ENCODE data around the gene MLX. TPM values are rescaled to one million over a fixed set of nuclear protein-coding genes. Genes with fewer than 3 reads are reported as not detected.

The MLX gene
- total and polyA plus RNA-seq, 2 donors (not counting 1 experiment from before 2014, with no cell fraction given): 62.4 to 66.6 TPM

DNA sequence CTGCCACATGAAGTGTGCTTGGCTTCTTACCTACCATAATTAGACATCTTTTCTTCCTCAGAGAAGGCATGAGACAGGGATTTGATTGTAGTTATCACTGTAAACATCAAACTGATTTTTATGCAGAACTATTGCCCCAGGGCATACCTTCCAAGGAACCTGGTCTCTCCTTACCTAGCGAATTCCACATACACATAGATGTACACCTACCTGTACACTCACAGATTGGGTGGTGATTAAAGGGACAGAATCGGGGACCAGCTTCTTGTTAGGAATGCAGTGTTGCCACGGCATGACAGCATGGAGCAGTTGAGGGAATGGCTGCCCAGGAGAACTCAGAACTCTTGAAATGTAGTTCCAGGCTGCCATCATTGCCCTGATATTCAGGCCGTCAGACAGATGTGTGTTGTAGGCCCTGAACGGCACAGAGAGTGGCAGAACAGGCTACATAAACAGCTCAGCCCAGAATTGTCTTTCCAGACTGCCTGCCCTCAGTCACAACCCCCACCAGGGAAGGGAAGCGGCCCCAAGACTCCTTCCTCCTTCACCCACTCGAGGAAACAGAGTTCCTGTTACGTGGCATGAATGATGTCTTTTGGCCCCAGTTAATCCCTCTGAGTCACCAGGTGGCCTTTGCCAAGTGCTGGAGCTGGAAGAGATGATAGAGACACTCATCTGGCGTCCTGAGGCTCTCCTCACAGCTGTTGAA is 48.7 kb upstream of the MLX start:
- ChIA-PET POLR2A (no interaction called here), CTCF (interaction anchor here (0.6 to 5.7 kb wide), 32 partner anchors 9 to 267 kb away, joined by 3 to 70 read pairs (median 4); partner anchors contain the start of genes CAVIN1, NAGLU and STAT3)
- Mint-ChIP-seq H3K4me1 (peaks cover 3% of the 10 kb centered on the region), H3K4me3 (no peak overlapping the region), H3K27ac (no peak overlapping the region), H3K27me3 (no peaks in the 10 kb centered on the region), H3K9me3 (ENCODE audit: insufficient read depth) (no peaks in the 10 kb centered on the region)
- WGBS (ENCODE audit: insufficient coverage): 34% methylated on average over 7 of the region's 9 CpGs
- Histone ChIP-seq H3K4me3 (ENCODE audit: control extremely low read depth in 1 of 5, extremely low read depth in 1 of 5, insufficient read depth in 1 of 5, low read depth in 2 of 5, low read length in 4 of 5) (no peak overlapping the region), H4K20me1 (ENCODE audit: control insufficient read depth, insufficient read depth, low read length, poor library complexity, severe bottlenecking) (no peaks in the 10 kb centered on the region), H2AFZ (ENCODE audit: insufficient read depth, low read depth, low read length, poor library complexity, severe bottlenecking) (no peak overlapping the region), H3K27me3 (replicated peaks in 1 of 4; ENCODE audit: control extremely low read depth in 1 of 4, control insufficient read depth in 3 of 4, insufficient read depth in 4 of 4, low read length in 3 of 4) (no peaks in the 10 kb centered on the region), H3K9me3 (ENCODE audit: control extremely low read depth in 1 of 3, control insufficient read depth in 2 of 3, insufficient read depth in 1 of 3, low read length in 2 of 3) (no peaks in the 10 kb centered on the region), H3K9ac (ENCODE audit: low read length) (no peak overlapping the region), H3K4me1 (ENCODE audit: control insufficient read depth in 2 of 2, insufficient read depth in 2 of 2, low read length in 2 of 2) (peaks cover 0 to 7% of the 10 kb centered on the region in 2 donors), H3K27ac (ENCODE audit: low read length in 2 of 2) (no peak overlapping the region), H3K4me2 (replicated peaks; ENCODE audit: low read depth, low read length, poor library complexity, severe bottlenecking) (no peak overlapping the region), H3K79me2 (ENCODE audit: control insufficient read depth, insufficient read depth, low read length) (no peaks in the 10 kb centered on the region), H3K36me3 (replicated peaks in 1 of 2; ENCODE audit: control extremely low read depth in 1 of 2, control insufficient read depth in 1 of 2, extremely low read depth in 1 of 2, insufficient read depth in 2 of 2, low read length in 1 of 2) (peaks cover 0 to 59% of the 10 kb centered on the region in 2 experiments)
- DNase-seq (no peak), ATAC-seq (ENCODE audit: low read depth) (no peak)
- intact Hi-C loops (cut with micrococcal nuclease): loop anchor here (5.0 kb wide), 1 partner anchor 111 kb away; no protein-coding TSS in a partner anchor
- TF ChIP-seq, protein P1, sequence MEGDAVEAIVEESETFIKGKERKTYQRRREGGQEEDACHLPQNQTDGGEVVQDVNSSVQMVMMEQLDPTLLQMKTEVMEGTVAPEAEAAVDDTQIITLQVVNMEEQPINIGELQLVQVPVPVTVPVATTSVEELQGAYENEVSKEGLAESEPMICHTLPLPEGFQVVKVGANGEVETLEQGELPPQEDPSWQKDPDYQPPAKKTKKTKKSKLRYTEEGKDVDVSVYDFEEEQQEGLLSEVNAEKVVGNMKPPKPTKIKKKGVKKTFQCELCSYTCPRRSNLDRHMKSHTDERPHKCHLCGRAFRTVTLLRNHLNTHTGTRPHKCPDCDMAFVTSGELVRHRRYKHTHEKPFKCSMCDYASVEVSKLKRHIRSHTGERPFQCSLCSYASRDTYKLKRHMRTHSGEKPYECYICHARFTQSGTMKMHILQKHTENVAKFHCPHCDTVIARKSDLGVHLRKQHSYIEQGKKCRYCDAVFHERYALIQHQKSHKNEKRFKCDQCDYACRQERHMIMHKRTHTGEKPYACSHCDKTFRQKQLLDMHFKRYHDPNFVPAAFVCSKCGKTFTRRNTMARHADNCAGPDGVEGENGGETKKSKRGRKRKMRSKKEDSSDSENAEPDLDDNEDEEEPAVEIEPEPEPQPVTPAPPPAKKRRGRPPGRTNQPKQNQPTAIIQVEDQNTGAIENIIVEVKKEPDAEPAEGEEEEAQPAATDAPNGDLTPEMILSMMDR (IDR thresholded peaks at IDR 0.05): no peak
- TF ChIP-seq EZH2 (IDR thresholded peaks at IDR 0.05; ENCODE audit: borderline replicate concordance, insufficient read depth, low read depth, low read length, poor library complexity, severe bottlenecking): no peak
